ENCODE measurements around the gene UTP4. TPM values are rescaled to one million over a fixed set of nuclear protein-coding genes. Genes with fewer than 3 reads are reported as not detected.

UTP4 gene
- total and polyA plus RNA-seq, 2 of the 8 experiments (the other 6 are each of a cell fraction or from before 2014, with no cell fraction given) = 101 to 118 TPM

GRCh38 chr16:69115837-69116236 lies 16.6 kb upstream of the UTP4 start (continued):
- no peak for TF ChIP-seq CHD7 (IDR thresholded peaks at IDR 0.05; ENCODE audit: insufficient replicate concordance, low read length)
- TF ChIP-seq CHD1 (IDR thresholded peaks at IDR 0.05; ENCODE audit: low read depth, low read length) = no peak
- no peak for TF ChIP-seq CTCF (IDR thresholded peaks at IDR 0.05; ENCODE audit: control extremely low read depth in 1 of 3, insufficient read depth in 1 of 3, low read depth in 1 of 3, low read length in 3 of 3)
- TF ChIP-seq SIN3A (conservative IDR thresholded peaks at IDR 0.05 in 1 of 2, IDR thresholded peaks at IDR 0.05 in 1 of 2; ENCODE audit: low read depth in 1 of 2, low read length in 2 of 2) = no peak
- TF ChIP-seq NANOG (IDR thresholded peaks at IDR 0.05; ENCODE audit: insufficient read depth, low read depth, low read length, poor library complexity, severe bottlenecking) = no peak
- TF ChIP-seq CREB1 (IDR thresholded peaks at IDR 0.05) = no peak
- TF ChIP-seq KDM5A (IDR thresholded peaks at IDR 0.05; ENCODE audit: low read length) = no peak
- no peak for TF ChIP-seq JUN (IDR thresholded peaks at IDR 0.05; ENCODE audit: low read depth, low read length)
- TF ChIP-seq NRF1 (IDR thresholded peaks at IDR 0.05; ENCODE audit: low read depth, low read length) = no peak

All from H1 (cell line).